NB4 (cell line): ENCODE measurements around the gene KSR1.

ENCODE experiments used
- CTCF ChIP-seq: IDR thresholded peaks from one replicate; pipeline ENCODE4 v1.5.1; 2012; ENCODE audit warnings: low read depth, low read length
- MAX ChIP-seq: IDR thresholded peaks from 2 replicates; pipeline ENCODE4 v1.6.1; 2011; ENCODE audit warnings: low read depth, low read length
- MYC ChIP-seq: IDR thresholded peaks from 2 replicates; pipeline ENCODE4 v1.6.1; 2011; ENCODE audit warnings: low read depth, low read length
- POLR2A ChIP-seq: IDR thresholded peaks from 2 replicates; pipeline ENCODE4 v1.6.1; 2011; ENCODE audit warnings: mild to moderate bottlenecking; ENCODE audit not compliant: insufficient read length; ENCODE audit errors: extremely low read depth

- TF ChIP-seq CTCF (no peak), POLR2A (no peak), MAX (no peak), MYC (no peak)
Observed at GRCh38 chr17:27566671-27567562, 110.7 kb downstream of the KSR1 start.
